ENCODE data around the gene ADAMTS14. TPM values are rescaled to one million over a fixed set of nuclear protein-coding genes. Genes with fewer than 3 reads are reported as not detected.

The ADAMTS14 gene
- total RNA-seq, 1 experiment from 2014 or later, result 0.02 TPM

DNA sequence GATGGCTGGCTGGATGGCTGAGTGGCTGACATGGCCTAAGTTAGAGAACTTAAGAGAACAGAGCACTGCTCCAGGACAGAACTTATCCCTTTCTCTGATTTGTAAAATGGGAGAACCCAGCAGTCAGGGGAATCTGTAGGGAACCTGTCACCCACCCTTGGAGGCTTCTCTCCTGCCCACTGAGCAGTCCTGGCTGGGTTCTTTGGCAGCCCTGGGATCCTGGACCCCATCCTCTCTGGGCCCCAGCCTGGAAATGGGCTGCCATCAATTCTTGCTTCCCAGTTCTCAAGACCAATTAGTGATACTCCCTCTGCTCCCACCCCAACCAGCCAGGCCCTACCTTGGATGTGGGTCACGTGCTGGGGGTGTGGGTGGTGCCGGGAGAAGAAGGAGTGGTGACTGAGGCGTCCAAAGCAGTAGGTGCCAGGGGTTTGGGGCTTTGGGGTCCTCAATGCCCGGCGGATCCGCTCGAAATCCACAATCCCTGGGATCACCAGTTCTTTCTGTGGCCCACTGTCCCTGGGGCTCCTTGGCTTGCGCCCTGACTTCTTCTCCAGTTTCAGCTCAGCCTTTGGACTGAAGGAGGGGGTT lies 109.2 kb downstream of the ADAMTS14 start:
- DNase-seq (ENCODE audit: extremely low read depth, low read depth), result no peak

GRCh38 chr10:70782086-70782745 lies 109.9 kb downstream of the ADAMTS14 start:
- DNase-seq (ENCODE audit: extremely low read depth, low read depth), result no peak

DNA sequence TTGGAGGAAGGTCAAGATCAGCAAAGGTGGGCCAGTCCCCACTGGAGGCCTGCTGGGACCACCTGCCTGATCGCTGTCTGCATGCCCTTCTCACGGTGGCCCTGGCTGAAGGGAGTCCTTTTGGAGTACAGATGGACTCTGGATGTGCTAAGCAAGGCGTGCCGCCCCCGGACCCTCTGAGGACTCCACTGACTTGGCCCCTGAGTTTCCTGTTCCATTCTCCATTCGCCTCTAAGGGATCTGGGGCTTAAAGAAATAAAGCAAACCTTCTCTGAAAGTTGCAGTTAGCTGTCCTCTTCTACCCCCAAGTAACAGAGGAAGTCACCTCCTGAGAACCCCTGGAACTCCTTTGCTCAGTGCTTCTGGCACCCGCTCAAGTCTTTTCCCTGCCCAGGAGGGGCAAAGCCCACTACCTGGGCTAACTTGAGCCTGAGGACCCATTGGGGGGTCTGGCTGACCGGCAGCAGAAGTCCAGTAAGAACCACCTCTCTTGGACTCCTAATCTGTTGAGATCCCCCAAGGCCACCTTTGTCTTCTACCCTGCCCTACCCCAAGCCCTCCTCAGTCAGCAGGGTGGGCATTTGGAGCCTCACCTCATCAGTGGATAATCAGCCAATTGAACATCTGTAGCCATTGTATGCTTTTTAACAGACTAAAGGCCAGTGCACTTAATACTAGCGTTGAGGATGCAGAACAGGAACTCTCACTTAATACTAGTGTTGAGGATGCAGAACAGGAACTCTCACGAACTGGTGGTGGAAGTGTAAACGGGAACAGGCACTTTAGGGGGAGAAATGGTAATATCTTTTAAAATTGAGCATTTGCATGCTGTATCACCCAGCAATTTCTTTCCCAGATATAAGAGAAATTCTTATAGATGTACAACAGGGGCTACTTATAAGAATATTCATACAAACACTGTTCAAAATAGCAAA lies 110.7 kb downstream of the ADAMTS14 start:
- DNase-seq (ENCODE audit: extremely low read depth, low read depth), result no peak

DNA sequence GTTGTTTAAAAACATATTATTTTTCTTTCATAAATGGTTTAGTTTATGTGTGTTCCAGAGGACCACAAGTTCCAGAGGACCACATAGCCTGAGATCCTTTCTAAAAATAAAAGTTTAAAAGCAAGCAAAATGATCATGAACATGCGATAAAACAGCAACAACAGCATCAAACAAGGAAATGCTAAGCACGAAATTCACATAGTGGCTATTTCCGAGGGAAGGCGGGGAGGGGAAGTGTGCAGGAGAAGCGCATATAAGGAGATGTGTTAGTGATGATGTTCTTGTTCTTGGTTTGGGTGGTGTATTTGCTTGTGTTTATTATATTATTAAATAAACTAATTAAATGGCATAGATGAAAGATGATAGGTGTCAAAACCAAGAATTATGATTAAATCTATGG lies 111.7 kb downstream of the ADAMTS14 start:
- no peak for DNase-seq (ENCODE audit: extremely low read depth, low read depth)

- DNase-seq (ENCODE audit: extremely low read depth, low read depth), result no peak
These were observed 112.2 kb downstream of the ADAMTS14 start for GRCh38 chr10:70784471-70784870.

DNA sequence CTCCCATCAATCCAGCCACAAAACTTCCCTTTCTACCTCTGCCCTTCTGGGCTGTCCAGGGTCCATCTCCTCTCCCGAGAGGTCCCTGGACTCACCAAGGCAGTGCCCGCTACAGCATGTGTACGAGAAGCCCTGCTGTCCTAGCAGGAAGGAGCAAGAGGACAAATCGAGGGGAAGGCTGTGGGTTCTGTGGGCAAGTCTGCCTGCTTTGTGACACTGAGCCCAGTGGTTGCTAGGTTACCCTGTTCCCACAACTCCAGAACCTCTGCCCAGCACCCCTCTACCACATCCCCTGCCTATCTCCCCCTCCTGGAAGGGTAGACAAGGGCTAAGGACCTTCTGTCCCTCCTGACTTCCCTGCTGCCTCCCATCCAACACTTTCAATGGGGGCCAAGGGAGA lies 112.9 kb downstream of the ADAMTS14 start, which contains the start of gene TBATA:
TBATA (minus strand) TSS at position 188 of the 400 bp plus-strand sequence. CDS start 1,998 bp downstream, outside the sequence.
- DNase-seq (ENCODE audit: extremely low read depth, low read depth), result no peak

DNA sequence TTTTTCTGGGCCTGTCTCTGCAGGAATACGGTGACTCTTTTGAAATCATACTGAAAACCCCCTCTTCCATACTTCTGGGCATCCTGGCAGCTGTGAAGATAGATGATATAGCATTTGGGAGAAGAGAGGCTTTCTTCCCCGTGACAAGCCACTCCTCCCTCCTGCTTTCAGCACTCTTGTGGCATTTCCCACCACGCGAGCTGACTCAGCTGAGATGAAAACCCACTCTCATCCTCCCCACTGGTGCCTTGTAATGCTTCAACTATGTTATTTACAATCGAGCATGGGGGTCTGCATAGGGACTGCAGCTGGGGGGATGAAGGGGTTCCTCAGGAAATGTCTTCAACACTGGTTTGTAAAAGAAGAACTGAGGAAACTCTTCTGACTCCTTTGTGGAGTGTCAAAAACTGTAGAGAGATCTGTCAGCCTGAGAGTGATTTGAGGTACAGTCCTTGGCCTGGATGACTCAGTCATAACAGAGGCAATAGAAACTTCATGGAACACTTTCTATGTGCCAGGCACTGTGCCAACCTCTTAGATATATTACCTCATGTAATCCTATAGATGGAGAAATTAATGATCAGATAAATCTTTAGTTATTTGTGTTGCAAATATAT lies 114.6 kb downstream of the ADAMTS14 start:
- DNase-seq (ENCODE audit: extremely low read depth, low read depth), result no peak

DNA sequence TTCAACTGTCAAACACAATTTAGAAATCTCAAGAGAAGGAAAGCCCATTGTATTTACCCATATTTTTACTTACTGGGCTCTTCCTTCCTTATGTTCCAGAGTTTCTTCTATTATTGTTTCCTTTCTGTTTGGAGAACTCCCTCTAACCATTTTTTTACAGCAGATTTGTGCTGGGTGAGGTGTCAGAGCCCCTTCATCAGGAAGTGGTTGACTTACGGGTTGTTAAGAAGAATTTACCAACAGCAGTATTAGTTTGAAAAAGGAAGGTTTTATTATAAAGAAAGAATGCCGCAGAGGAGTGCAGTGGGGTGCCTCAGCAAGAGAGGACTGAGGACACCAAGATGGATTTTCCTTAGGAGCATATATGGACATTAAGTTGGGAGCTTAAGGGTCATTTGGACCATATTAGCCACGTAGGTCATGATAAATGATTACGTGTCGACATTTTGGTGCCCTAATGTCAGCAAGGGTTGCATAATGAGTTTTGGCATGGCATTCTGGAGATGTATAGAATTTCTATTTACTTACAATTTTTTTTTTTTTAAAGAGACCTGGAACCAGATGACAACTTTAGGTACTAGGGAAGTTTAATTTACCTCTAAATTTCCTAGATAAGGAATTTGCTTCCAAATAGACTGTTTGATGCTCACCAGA lies 119.2 kb downstream of the ADAMTS14 start:
- no peak for DNase-seq (ENCODE audit: extremely low read depth, low read depth)

DNA sequence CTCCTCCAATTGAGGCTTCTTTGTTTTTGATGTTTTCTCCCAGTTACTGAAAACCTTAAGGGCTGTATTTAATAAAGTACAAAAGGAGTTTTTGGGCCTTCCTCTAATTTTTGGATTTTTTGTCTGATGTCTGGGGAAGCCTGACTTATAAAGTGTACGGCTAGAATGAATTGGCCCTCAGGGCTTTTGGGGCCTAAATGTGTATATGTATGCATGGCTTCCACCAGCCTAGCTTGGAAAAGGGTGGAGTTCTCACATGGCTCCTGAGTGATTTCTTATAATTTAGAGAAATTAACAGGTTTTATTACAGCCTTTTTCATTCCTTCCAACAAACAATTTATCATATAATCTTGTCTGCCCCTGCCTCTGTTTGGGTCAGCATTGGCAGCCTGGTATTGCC lies 123.3 kb downstream of the ADAMTS14 start:
- DNase-seq (ENCODE audit: extremely low read depth, low read depth), result no peak

GRCh38 chr10:70797840-70798239 lies 125.5 kb downstream of the ADAMTS14 start:
- no peak for DNase-seq (ENCODE audit: extremely low read depth, low read depth)

- no peak for DNase-seq (ENCODE audit: extremely low read depth, low read depth)
These were observed 126.8 kb downstream of the ADAMTS14 start for GRCh38 chr10:70799124-70799523.

- DNase-seq (ENCODE audit: extremely low read depth, low read depth), result no peak
These were observed 129.5 kb downstream of the ADAMTS14 start for GRCh38 chr10:70801854-70802253.

DNA sequence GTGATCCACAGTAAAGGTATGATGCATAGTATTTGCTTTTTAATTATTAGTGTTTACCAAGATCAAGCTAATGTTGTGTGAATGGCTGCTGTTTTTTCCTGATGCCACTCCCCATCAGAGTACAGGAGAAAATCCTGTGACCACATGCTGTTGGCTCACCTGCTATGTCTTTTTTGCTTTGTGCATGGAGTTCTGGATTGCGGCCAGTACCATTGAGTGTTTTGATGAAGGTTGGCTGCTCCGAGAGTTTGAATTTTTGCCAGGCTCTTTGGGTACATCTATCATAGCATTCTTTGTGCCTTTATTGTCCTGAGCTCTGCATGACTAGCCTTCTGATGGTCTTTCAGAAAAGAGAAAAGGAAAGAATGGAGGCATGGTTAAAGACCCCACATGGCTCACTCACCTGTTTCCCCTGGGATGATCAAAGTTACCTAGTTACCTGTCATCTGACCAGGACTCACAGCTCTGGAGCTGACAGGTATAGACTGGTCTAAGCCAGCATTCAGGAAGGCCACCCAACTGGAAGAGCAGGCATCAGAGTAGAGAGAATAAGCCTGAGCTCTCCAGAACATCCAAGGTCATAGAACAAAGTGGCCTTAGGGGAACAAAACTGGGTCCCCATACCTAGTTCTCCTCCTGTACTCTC lies 131.6 kb downstream of the ADAMTS14 start:
- DNase-seq (ENCODE audit: extremely low read depth, low read depth), result no peak

DNA sequence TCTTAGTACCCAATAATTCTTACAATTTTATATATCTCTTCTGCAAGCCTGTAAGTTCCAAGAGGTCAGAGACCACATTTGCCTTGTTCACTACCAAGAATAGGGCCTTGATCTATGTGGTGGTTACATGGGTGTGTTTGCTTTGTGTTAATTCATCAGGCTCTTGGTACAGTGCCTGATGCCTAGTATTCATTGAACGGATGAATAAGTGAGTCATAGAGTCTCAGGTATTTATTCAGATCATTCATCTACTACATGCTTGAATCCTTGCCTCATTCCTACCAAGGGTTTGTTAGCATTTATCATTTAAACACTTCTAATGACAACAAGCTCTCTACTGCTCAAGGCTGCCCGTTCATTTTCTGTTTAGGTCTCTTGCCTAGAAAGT lies 132.1 kb downstream of the ADAMTS14 start:
- no peak for DNase-seq (ENCODE audit: extremely low read depth, low read depth)

GRCh38 chr10:70805619-70806215 lies 133.4 kb downstream of the ADAMTS14 start:
- DNase-seq (ENCODE audit: extremely low read depth, low read depth), result no peak

DNA sequence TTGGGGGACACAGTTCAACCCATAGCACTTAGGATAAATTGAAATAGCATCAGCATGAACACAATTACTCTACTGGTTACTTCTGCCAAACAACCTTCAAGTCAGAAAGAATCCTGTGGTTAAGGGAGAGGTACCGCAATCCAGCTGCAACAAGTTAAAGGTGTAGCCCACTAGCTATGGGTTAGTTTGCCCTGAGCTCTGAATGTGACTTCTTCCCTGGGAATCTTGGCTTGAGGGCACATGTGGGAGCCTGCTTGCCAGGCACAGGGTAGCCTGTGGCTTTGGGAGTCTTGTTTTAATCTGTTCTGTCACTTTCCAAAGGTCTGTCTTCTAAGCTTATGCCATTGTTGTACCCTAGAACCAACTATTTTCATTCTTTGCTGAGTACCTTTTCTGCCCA lies 134.5 kb downstream of the ADAMTS14 start:
- DNase-seq (ENCODE audit: extremely low read depth, low read depth), result no peak

GRCh38 chr10:70807556-70807955 lies 135.2 kb downstream of the ADAMTS14 start:
- no peak for DNase-seq (ENCODE audit: extremely low read depth, low read depth)

DNA sequence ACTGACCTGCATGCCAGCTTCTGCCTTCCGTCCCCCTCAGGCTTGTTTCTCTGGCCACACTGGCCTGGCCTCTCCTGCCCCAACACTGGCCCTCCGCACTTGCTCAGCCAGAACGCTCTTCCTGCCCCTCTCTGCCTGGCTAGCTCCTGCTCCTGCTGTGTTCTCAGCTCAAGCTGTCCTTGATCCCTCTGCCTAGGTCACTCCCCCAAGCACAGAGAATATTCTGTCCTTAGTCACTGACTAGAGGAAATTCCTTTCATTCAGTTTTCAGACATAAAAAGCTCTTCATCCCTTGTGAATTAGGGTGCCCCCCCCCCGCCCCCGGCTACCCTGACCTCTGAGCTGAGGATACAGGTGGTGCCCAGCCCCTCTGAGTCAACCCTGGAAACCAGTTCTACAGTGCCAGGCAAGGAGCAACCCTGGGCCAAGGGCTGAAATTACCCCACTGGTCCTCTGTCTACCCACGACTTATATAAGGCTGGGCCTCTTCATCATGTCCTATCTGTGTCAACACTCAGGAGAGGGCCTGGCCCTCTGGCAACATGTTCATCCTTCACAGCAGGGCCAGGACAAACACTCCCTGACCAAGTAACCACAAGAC lies 136.8 kb downstream of the ADAMTS14 start:
- DNase-seq (ENCODE audit: extremely low read depth, low read depth), result no peak

DNA sequence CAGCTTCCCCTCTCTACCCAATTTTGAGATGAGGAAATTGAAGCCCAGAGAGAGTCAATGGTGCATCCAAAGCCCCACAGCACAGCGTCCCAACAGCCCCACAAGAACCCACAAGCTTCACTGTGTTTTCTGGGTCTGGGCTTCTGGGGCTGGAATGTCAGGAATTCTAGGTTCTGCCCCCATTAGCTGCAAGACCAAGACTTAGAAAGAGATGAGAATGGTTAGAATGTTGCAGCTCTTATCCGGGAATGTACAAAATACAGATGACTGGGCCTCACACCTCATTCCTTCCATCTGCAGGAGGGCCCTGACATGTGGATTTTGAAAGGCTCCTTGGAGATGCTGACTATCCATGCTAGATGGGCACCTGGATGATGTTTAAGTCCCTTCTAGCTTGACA lies 137.4 kb downstream of the ADAMTS14 start:
- DNase-seq (ENCODE audit: extremely low read depth, low read depth), result no peak
